NT2/D1 (cell line): ENCODE measurements around the gene VTCN1.

Experiments
- SUZ12 ChIP-seq: IDR thresholded peaks from 2 replicates; pipeline ENCODE4 v1.6.1; 2011; ENCODE audit not compliant: insufficient read length, insufficient read depth; ENCODE audit errors: extremely low read depth
- YY1 ChIP-seq: IDR thresholded peaks from 2 replicates; pipeline ENCODE4 v1.6.1; 2011; ENCODE audit not compliant: insufficient read length, insufficient read depth
- ZNF274 ChIP-seq: IDR thresholded peaks from 2 replicates; pipeline ENCODE4 v1.6.1; 2011; ENCODE audit warnings: mild to moderate bottlenecking, low read depth, low read length

DNA sequence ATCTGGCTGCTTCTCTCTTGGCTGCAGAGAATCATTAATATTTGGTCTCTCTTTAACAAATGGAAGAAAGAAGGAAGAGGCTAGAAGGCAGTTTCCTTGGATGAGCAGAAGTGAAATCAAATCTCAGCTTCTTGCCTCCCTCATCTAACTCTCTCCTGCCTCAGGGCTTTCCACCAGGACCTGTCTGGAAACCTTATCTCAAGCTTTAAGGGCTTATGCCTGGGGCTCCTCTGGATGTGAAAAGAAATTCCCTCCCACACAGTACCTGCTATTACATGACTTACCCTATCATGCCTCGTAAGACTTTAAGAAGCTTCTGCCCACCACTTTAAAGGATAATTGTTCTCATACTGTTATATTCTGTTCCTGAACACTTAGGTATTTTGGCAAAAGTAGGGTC lies 8.9 kb downstream of the VTCN1 start:
- TF ChIP-seq ZNF274 (no peak), YY1 (no peak), SUZ12 (no peak)
